Fibroblast of skin of right biceps (primary cell): ENCODE results near the gene NAV2.
A peak's percentile ranks its signal among the peaks of the same experiment; 100 is the strongest.

Source experiments
- DNase-seq: peaks from one replicate; pipeline ENCODE4 v3.0.0-alpha.2; 2013

Gene NAV2

GRCh38 chr11:20010156-20010850 is 297.7 kb downstream of the NAV2 start:
- DNase-seq: no peak

- DNase-seq: no peak
Observed at GRCh38 chr11:20010851-20011225, 298.2 kb downstream of the NAV2 start.

GRCh38 chr11:20011307-20011951 is 298.8 kb downstream of the NAV2 start:
- DNase-seq: peak; percentile 36

- no peak for DNase-seq
Observed at GRCh38 chr11:20013346-20014066, 300.9 kb downstream of the NAV2 start.

- no peak for DNase-seq
Observed at GRCh38 chr11:20014067-20014402, 301.4 kb downstream of the NAV2 start.

- DNase-seq: peak; percentile 27
Observed at GRCh38 chr11:20015101-20015500, 302.5 kb downstream of the NAV2 start.

GRCh38 chr11:20015529-20016427 is 303.1 kb downstream of the NAV2 start:
- peak; percentile 40 for DNase-seq

- no peak for DNase-seq
Observed at GRCh38 chr11:20016526-20016925, 303.9 kb downstream of the NAV2 start.

- no peak for DNase-seq
Observed at GRCh38 chr11:20017320-20017719, 304.7 kb downstream of the NAV2 start.

GRCh38 chr11:20020198-20020597 is 307.6 kb downstream of the NAV2 start:
- no peak for DNase-seq

GRCh38 chr11:20020716-20021115 is 308.1 kb downstream of the NAV2 start:
- no peak for DNase-seq

- DNase-seq: no peak
Observed at GRCh38 chr11:20021212-20021611, 308.6 kb downstream of the NAV2 start.

- no peak for DNase-seq
Observed at GRCh38 chr11:20021771-20022362, 309.2 kb downstream of the NAV2 start.

GRCh38 chr11:20022363-20023081 is 309.9 kb downstream of the NAV2 start:
- DNase-seq: peak; percentile 61

- no peak for DNase-seq
Observed at GRCh38 chr11:20023082-20023426, 310.4 kb downstream of the NAV2 start.

GRCh38 chr11:20024172-20024935 is 311.7 kb downstream of the NAV2 start:
- no peak for DNase-seq

GRCh38 chr11:20025332-20025840 is 312.7 kb downstream of the NAV2 start:
- no peak for DNase-seq

- peak; percentile 43 for DNase-seq
Observed at GRCh38 chr11:20026629-20027555, 314.3 kb downstream of the NAV2 start.

- no peak for DNase-seq
Observed at GRCh38 chr11:20027556-20028013, 314.9 kb downstream of the NAV2 start.

GRCh38 chr11:20029193-20029592 is 316.6 kb downstream of the NAV2 start:
- DNase-seq: no peak
